Astrocyte (in vitro differentiated cells and primary cell): ENCODE data around the gene ASB7.

Experiments
- CTCF ChIP-seq: IDR thresholded peaks from 2 replicates; pipeline ENCODE4 v1.5.1; 2011; ENCODE audit warnings: low read depth, mild to moderate bottlenecking, inconsistent platforms, low read length, moderate library complexity; ENCODE audit not compliant: insufficient read depth
- EZH2 ChIP-seq: IDR thresholded peaks from 2 replicates; pipeline ENCODE4 v1.6.1; 2012; ENCODE audit warnings: mild to moderate bottlenecking, low read length, inconsistent platforms; ENCODE audit not compliant: insufficient read depth

GRCh38 chr15:100602064-100602822 lies at the start of gene ASB7, which contains the start of gene LINS1:
- TF ChIP-seq CTCF (no peak), EZH2 (no peak)
